ENCODE measurements around the gene OGFR.

- TF ChIP-seq CTCF (IDR thresholded peaks at IDR 0.05), result no peak
- TF ChIP-seq POLR2A (IDR thresholded peaks at IDR 0.05), result no peak
- no peak for TF ChIP-seq POLR2AphosphoS5 (IDR thresholded peaks at IDR 0.05)
Observed at GRCh38 chr20:62843656-62844055, 39.0 kb downstream of the OGFR start.

Measured in prostate gland (tissue), 2 donors.